GM19193 (cell line): Measurements from ENCODE around the gene RAB3A.

ENCODE experiments used
- POLR2A ChIP-seq: IDR thresholded peaks from 4 replicates; pipeline ENCODE4 v1.6.1; 2011; ENCODE audit not compliant: insufficient read depth, insufficient read length; ENCODE audit errors: extremely low read depth

Gene RAB3A

GRCh38 chr19:18155095-18156087, 48.5 kb downstream of the RAB3A start:
- TF ChIP-seq POLR2A: no peak

GRCh38 chr19:18153556-18154134, 50.2 kb downstream of the RAB3A start:
- no peak for TF ChIP-seq POLR2A

- TF ChIP-seq POLR2A: peak; percentile 40
Observed at GRCh38 chr19:18152817-18153555, 50.9 kb downstream of the RAB3A start, which contains the start of gene PIK3R2. TSS of gene PIK3R2 (plus strand) at chr19:18153163. CDS start at chr19:18155880, 2,717 bp downstream.

- peak; percentile 61 for TF ChIP-seq POLR2A
Observed at GRCh38 chr19:18152442-18152816, 51.4 kb downstream of the RAB3A start.

GRCh38 chr19:18150776-18151624, 52.8 kb downstream of the RAB3A start:
- TF ChIP-seq POLR2A: no peak

GRCh38 chr19:18149596-18149975, 54.3 kb downstream of the RAB3A start:
- no peak for TF ChIP-seq POLR2A

GRCh38 chr19:18147396-18147795, 56.4 kb downstream of the RAB3A start:
- no peak for TF ChIP-seq POLR2A
